Cardiac septum (tissue), 1 donor: Measurements from ENCODE around the gene PYGB. TPM values are rescaled to one million over a fixed set of nuclear protein-coding genes. Genes with fewer than 3 reads are reported as not detected.
"Not testable (repeated sequence)": the region's sequence is repeated elsewhere in the genome, so short reads cannot be mapped to it uniquely, and the experiment has no call there.

ENCODE experiments used
- DNase-seq: peaks from one replicate; pipeline ENCODE4 v3.0.0-alpha.2; 2020; ENCODE audit warnings: low spot score
- intact Hi-C: fragments of 100-400 bp; cut with DNase I; formaldehyde crosslinking; loops from one replicate; pipeline ENCODE4 v1.14.0; 2022
- total RNA-seq: library from RNA; stranded (reverse); fragmentation: NEBNext Ultra II Directional; extraction: Animal tissue kit (Norgen Biotek cat#: 25700); gene quantifications from one replicate; pipeline ENCODE4 v1.2.1, GENCODE V29; 2021
- donor health status: DM: no; HTN: no; CAD: no.

PYGB gene
- total RNA-seq, 1 donor from 2014 or later: 386 TPM

- DNase-seq: no peak
- intact Hi-C loops: no loop called here
Observed at GRCh38 chr20:25317351-25318075, 69.6 kb downstream of the PYGB start.

- no peak for DNase-seq
- intact Hi-C loops: no loop called here
Observed at GRCh38 chr20:25318471-25319240, 70.8 kb downstream of the PYGB start.

- no peak for DNase-seq
- intact Hi-C loops: no loop called here
Observed at GRCh38 chr20:25319241-25320034, 71.6 kb downstream of the PYGB start.

GRCh38 chr20:25320035-25320800 is 72.3 kb downstream of the PYGB start:
- intact Hi-C loops: no loop called here
- no peak for DNase-seq

- intact Hi-C loops: no loop called here
- DNase-seq: no peak
Observed at GRCh38 chr20:25321262-25321831, 73.5 kb downstream of the PYGB start.

GRCh38 chr20:25321991-25322390 is 74.1 kb downstream of the PYGB start:
- intact Hi-C loops: no loop called here
- DNase-seq: no peak

- DNase-seq: no peak
- intact Hi-C loops: no loop called here
Observed at GRCh38 chr20:25323496-25324246, 75.8 kb downstream of the PYGB start.

GRCh38 chr20:25324412-25324811 is 76.5 kb downstream of the PYGB start:
- intact Hi-C loops: no loop called here
- DNase-seq: no peak

GRCh38 chr20:25325073-25325472 is 77.2 kb downstream of the PYGB start:
- intact Hi-C loops: no loop called here
- no peak for DNase-seq

GRCh38 chr20:25325997-25326396 is 78.1 kb downstream of the PYGB start:
- intact Hi-C loops: no loop called here
- no peak for DNase-seq

- no peak for DNase-seq
- intact Hi-C loops: no loop called here
Observed at GRCh38 chr20:25327521-25328235, 79.8 kb downstream of the PYGB start.

- DNase-seq: no peak
- intact Hi-C loops: no loop called here
Observed at GRCh38 chr20:25328954-25329498, 81.1 kb downstream of the PYGB start.

- DNase-seq, intact Hi-C loops: not testable (repeated sequence)
Observed at GRCh38 chr20:25334972-25335371, 87.1 kb downstream of the PYGB start.

GRCh38 chr20:25336561-25337422 is 88.9 kb downstream of the PYGB start:
- DNase-seq: no peak
- intact Hi-C loops: no loop called here

- intact Hi-C loops: no loop called here
Observed at GRCh38 chr20:25338112-25339023, 90.5 kb downstream of the PYGB start.

GRCh38 chr20:25339608-25340007 is 91.7 kb downstream of the PYGB start:
- no peak for DNase-seq
- intact Hi-C loops: no loop called here

More at GRCh38 chr20:25338112-25339023, 90.5 kb downstream of the PYGB start:
- DNase-seq: no peak
